ENCODE results near the gene TECR. TPM values are rescaled to one million over a fixed set of nuclear protein-coding genes. Genes with fewer than 3 reads are reported as not detected.

Gene TECR
- total and polyA plus RNA-seq, 2 of the 13 experiments (the other 11 are each of a cell fraction or from before 2014, with no cell fraction given), result 54.9 to 121 TPM

DNA sequence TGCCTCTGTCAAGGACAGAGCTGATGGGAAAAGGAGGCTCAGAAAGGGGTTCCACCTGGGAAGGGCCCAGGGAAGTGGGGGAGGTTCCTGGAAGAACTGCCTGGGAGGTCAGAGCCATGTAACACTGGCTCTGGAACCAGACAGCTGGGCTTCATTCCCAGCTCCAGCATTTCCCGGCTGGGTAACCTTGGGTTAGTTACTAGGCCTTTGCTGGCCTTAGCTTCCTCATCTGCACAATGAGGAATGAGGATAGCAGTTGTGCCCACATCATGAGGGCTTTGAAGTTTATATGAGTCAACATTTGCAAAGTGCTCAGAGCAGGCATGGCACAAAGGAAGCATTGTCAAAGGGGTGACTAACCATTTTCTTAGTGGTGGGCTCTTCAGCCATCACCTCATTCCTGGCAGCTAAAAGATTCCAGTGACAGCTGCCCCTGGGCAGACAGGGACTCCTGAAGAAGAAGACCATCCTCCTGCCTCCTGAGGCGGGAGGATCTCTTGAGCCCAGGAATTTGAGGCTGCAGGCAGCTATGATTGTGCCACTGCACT lies 9.5 kb upstream of the TECR start (continued):
- TF ChIP-seq ZNF263 (CRISPR knock-in tag; IDR thresholded peaks at IDR 0.05), result no peak
- TF ChIP-seq JARID2 (CRISPR knock-in tag; IDR thresholded peaks at IDR 0.05; ENCODE audit: insufficient replicate concordance), result no peak
- TF ChIP-seq, protein P1, sequence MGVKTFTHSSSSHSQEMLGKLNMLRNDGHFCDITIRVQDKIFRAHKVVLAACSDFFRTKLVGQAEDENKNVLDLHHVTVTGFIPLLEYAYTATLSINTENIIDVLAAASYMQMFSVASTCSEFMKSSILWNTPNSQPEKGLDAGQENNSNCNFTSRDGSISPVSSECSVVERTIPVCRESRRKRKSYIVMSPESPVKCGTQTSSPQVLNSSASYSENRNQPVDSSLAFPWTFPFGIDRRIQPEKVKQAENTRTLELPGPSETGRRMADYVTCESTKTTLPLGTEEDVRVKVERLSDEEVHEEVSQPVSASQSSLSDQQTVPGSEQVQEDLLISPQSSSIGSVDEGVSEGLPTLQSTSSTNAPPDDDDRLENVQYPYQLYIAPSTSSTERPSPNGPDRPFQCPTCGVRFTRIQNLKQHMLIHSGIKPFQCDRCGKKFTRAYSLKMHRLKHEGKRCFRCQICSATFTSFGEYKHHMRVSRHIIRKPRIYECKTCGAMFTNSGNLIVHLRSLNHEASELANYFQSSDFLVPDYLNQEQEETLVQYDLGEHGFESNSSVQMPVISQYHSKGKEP (CRISPR knock-in tag; IDR thresholded peaks at IDR 0.05), result no peak
- no peak for TF ChIP-seq ZMAT3 (CRISPR knock-in tag; conservative IDR thresholded peaks at IDR 0.05)
- TF ChIP-seq ZNF615 (CRISPR knock-in tag; IDR thresholded peaks at IDR 0.05; ENCODE audit: borderline replicate concordance), result no peak
- TF ChIP-seq NFKBIZ (CRISPR knock-in tag; IDR thresholded peaks at IDR 0.05), result peak; percentile 40
- TF ChIP-seq REPIN1 (CRISPR knock-in tag; IDR thresholded peaks at IDR 0.05; ENCODE audit: borderline replicate concordance, low read depth), result no peak
- TF ChIP-seq, protein P2, sequence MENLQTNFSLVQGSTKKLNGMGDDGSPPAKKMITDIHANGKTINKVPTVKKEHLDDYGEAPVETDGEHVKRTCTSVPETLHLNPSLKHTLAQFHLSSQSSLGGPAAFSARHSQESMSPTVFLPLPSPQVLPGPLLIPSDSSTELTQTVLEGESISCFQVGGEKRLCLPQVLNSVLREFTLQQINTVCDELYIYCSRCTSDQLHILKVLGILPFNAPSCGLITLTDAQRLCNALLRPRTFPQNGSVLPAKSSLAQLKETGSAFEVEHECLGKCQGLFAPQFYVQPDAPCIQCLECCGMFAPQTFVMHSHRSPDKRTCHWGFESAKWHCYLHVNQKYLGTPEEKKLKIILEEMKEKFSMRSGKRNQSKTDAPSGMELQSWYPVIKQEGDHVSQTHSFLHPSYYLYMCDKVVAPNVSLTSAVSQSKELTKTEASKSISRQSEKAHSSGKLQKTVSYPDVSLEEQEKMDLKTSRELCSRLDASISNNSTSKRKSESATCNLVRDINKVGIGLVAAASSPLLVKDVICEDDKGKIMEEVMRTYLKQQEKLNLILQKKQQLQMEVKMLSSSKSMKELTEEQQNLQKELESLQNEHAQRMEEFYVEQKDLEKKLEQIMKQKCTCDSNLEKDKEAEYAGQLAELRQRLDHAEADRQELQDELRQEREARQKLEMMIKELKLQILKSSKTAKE (CRISPR knock-in tag; IDR thresholded peaks at IDR 0.05; ENCODE audit: borderline replicate concordance), result no peak
- TF ChIP-seq, protein P3, sequence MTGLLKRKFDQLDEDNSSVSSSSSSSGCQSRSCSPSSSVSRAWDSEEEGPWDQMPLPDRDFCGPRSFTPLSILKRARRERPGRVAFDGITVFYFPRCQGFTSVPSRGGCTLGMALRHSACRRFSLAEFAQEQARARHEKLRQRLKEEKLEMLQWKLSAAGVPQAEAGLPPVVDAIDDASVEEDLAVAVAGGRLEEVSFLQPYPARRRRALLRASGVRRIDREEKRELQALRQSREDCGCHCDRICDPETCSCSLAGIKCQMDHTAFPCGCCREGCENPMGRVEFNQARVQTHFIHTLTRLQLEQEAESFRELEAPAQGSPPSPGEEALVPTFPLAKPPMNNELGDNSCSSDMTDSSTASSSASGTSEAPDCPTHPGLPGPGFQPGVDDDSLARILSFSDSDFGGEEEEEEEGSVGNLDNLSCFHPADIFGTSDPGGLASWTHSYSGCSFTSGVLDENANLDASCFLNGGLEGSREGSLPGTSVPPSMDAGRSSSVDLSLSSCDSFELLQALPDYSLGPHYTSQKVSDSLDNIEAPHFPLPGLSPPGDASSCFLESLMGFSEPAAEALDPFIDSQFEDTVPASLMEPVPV (CRISPR knock-in tag; IDR thresholded peaks at IDR 0.05), result 0 out of 2 replicates have a peak, but pooled peaks have one; percentile 35
- peak; percentile 45; the same call in 1 of the 2 replicates for TF ChIP-seq KDM2A (CRISPR knock-in tag; IDR thresholded peaks at IDR 0.05; ENCODE audit: borderline replicate concordance, low read depth)
- no peak for TF ChIP-seq ZNF841 (CRISPR knock-in tag; IDR thresholded peaks at IDR 0.05; ENCODE audit: borderline replicate concordance)
- TF ChIP-seq, protein P4, sequence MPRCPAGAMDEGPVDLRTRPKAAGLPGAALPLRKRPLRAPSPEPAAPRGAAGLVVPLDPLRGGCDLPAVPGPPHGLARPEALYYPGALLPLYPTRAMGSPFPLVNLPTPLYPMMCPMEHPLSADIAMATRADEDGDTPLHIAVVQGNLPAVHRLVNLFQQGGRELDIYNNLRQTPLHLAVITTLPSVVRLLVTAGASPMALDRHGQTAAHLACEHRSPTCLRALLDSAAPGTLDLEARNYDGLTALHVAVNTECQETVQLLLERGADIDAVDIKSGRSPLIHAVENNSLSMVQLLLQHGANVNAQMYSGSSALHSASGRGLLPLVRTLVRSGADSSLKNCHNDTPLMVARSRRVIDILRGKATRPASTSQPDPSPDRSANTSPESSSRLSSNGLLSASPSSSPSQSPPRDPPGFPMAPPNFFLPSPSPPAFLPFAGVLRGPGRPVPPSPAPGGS (CRISPR knock-in tag; IDR thresholded peaks at IDR 0.05), result no peak
- TF ChIP-seq TAF15 (IDR thresholded peaks at IDR 0.05; ENCODE audit: low read depth, low read length, poor library complexity, severe bottlenecking), result no peak
- TF ChIP-seq, protein P5, sequence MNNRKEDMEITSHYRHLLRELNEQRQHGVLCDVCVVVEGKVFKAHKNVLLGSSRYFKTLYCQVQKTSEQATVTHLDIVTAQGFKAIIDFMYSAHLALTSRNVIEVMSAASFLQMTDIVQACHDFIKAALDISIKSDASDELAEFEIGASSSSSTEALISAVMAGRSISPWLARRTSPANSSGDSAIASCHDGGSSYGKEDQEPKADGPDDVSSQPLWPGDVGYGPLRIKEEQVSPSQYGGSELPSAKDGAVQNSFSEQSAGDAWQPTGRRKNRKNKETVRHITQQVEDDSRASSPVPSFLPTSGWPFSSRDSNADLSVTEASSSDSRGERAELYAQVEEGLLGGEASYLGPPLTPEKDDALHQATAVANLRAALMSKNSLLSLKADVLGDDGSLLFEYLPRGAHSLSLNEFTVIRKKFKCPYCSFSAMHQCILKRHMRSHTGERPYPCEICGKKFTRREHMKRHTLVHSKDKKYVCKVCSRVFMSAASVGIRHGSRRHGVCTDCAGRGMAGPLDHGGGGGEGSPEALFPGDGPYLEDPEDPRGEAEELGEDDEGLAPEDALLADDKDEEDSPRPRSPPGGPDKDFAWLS (CRISPR knock-in tag; IDR thresholded peaks at IDR 0.05; ENCODE audit: borderline replicate concordance), result no peak
- TF ChIP-seq, protein P6, sequence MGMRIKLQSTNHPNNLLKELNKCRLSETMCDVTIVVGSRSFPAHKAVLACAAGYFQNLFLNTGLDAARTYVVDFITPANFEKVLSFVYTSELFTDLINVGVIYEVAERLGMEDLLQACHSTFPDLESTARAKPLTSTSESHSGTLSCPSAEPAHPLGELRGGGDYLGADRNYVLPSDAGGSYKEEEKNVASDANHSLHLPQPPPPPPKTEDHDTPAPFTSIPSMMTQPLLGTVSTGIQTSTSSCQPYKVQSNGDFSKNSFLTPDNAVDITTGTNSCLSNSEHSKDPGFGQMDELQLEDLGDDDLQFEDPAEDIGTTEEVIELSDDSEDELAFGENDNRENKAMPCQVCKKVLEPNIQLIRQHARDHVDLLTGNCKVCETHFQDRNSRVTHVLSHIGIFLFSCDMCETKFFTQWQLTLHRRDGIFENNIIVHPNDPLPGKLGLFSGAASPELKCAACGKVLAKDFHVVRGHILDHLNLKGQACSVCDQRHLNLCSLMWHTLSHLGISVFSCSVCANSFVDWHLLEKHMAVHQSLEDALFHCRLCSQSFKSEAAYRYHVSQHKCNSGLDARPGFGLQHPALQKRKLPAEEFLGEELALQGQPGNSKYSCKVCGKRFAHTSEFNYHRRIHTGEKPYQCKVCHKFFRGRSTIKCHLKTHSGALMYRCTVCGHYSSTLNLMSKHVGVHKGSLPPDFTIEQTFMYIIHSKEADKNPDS (CRISPR knock-in tag; IDR thresholded peaks at IDR 0.05), result no peak
- TF ChIP-seq ZNF256 (CRISPR knock-in tag; conservative IDR thresholded peaks at IDR 0.05), result no peak
- TF ChIP-seq, protein P7, sequence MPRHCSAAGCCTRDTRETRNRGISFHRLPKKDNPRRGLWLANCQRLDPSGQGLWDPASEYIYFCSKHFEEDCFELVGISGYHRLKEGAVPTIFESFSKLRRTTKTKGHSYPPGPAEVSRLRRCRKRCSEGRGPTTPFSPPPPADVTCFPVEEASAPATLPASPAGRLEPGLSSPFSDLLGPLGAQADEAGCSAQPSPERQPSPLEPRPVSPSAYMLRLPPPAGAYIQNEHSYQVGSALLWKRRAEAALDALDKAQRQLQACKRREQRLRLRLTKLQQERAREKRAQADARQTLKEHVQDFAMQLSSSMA (CRISPR knock-in tag; IDR thresholded peaks at IDR 0.05), result no peak
